Bronchial epithelial cell (primary cell): ENCODE data around the gene CPNE4. TPM values are rescaled to one million over a fixed set of nuclear protein-coding genes. Genes with fewer than 3 reads are reported as not detected.
A peak's percentile ranks its signal among the peaks of the same experiment; 100 is the strongest.

Experiments used
- DNase-seq: peaks from one replicate; pipeline ENCODE4 v3.0.0-alpha.2; 2010; ENCODE audit warnings: low read depth
- FAIRE-seq: peaks from 2 replicates; lab custom pipeline; 2011; peaks lifted over from hg19 to GRCh38; lab: Jason Lieb, UNC
- H3K27me3 ChIP-seq: 2 replicates; pipeline ENCODE4 v1.5.1; 2011; ENCODE audit warnings: low read length; ENCODE audit not compliant: control insufficient read depth, insufficient read depth
- H3K36me3 ChIP-seq: 2 replicates; pipeline ENCODE4 v1.5.1; 2011; ENCODE audit warnings: low read length; ENCODE audit not compliant: control insufficient read depth, insufficient read depth
- H3K4me3 ChIP-seq: 2 replicates; pipeline ENCODE4 v1.5.1; 2011; ENCODE audit warnings: mild to moderate bottlenecking, low read depth, low read length, control low read depth
- total RNA-seq: library from RNA; depleted of rRNA; stranded (reverse); fragments of >200 nt; gene quantifications from 2 replicates; pipeline ENCODE4 v1.2.1, GENCODE V29; 2014
- TF ChIP-seq, protein P1 (sequence below): IDR thresholded peaks from 2 replicates; pipeline ENCODE4 v1.5.1; 2011; ENCODE audit warnings: mild to moderate bottlenecking, moderate library complexity, low read length, control low read depth, inconsistent platforms; ENCODE audit not compliant: insufficient read depth, severe bottlenecking

CPNE4 gene
- total RNA-seq, 1 donor from 2014 or later, result under 0.01 TPM

DNA sequence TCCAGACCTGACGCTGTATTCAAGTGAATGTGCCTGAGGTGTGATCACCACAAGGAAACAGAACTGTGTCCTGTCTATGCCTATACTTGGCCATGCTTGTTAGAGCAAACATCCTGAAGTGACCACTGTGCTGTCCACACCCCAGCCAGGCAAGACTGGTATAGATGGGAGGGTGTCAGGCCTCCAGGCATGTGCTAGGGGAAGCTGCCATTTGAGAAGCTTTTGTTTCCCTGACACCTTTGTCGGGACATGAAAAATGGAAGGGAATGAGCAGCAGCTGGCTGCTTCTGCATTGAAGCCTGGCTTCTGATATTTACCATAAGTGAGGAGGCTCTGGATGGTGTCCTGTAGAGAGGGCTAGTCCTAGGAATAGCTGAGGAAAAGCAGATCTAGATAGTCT lies 106.2 kb downstream of the CPNE4 start:
- DNase-seq (no peak), FAIRE-seq (no peak)
- Histone ChIP-seq H3K36me3 (no peaks in the 10 kb centered on the region), H3K27me3 (no peaks in the 10 kb centered on the region), H3K4me3 (no peak overlapping the region)
- TF ChIP-seq, protein P1, sequence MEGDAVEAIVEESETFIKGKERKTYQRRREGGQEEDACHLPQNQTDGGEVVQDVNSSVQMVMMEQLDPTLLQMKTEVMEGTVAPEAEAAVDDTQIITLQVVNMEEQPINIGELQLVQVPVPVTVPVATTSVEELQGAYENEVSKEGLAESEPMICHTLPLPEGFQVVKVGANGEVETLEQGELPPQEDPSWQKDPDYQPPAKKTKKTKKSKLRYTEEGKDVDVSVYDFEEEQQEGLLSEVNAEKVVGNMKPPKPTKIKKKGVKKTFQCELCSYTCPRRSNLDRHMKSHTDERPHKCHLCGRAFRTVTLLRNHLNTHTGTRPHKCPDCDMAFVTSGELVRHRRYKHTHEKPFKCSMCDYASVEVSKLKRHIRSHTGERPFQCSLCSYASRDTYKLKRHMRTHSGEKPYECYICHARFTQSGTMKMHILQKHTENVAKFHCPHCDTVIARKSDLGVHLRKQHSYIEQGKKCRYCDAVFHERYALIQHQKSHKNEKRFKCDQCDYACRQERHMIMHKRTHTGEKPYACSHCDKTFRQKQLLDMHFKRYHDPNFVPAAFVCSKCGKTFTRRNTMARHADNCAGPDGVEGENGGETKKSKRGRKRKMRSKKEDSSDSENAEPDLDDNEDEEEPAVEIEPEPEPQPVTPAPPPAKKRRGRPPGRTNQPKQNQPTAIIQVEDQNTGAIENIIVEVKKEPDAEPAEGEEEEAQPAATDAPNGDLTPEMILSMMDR, result no peak

DNA sequence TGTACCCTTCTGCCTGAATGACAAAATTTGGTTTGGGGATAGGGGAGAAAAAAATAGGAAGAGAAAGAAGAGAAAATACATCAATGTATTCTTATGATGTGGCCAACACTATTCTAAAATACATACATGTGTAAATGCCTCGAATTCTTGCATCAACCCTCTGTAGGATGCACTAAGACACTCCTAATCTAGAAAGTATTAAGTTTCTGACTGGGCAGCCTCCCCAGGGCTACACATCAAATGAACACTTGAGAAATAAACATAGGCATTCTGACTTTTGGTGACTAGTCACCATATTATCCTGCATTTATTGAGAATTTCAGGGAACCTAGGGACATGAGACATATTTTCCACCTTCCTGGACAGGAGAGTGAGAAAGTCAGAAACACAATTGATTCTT lies 109.2 kb downstream of the CPNE4 start:
- TF ChIP-seq, protein P1, result no peak
- no peak for FAIRE-seq
- H3K36me3 ChIP-seq, result no peaks in the 10 kb centered on the region
- H3K27me3 ChIP-seq, result no peaks in the 10 kb centered on the region
- no peak overlapping the region for H3K4me3 ChIP-seq
- DNase-seq, result no peak

DNA sequence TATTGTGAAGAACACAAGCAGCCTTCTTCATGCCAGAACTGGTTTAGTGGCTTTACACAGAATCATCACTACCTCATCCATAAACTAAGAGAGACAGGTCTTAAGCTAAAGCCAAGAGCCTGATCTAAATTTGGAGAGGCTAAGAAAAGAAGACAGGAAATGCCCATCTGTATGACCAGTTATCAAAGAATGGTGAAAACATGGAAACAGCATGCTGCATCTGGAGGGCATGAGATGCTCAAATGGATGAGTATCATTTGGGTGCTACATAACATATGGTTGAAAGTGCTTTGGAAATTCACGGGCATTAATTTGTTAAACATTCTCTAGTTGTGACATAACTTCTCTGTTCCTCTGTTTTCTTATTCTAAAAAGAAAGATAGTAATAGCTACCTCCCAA lies 112.5 kb downstream of the CPNE4 start:
- TF ChIP-seq, protein P1, result no peak
- Histone ChIP-seq H3K36me3 (no peaks in the 10 kb centered on the region), H3K27me3 (no peaks in the 10 kb centered on the region), H3K4me3 (no peak overlapping the region)
- FAIRE-seq (no peak), DNase-seq (no peak)

DNA sequence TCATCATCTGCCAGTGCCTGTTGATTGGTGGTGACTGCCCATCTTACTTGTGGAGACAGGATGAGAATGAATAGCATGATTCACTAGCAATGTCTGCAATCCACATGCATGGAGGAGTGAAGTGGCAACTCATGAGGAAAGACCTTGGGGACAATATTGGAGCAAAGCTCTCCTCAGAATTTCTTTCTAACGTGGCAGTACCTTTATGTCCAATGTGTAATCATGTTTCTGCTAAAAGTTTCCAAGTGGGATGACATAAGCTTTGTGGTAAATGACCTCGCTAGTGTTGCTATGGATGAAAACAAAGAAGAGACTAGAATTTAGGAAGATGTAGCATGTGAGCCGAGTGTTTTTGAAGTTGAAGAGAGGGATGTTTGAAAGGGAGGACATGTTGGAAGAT lies 117.8 kb downstream of the CPNE4 start:
- FAIRE-seq (no peak), DNase-seq (peak; percentile 37)
- H3K27me3 ChIP-seq, result no peaks in the 10 kb centered on the region
- TF ChIP-seq, protein P1, result no peak
- H3K4me3 ChIP-seq, result no peak overlapping the region
- H3K36me3 ChIP-seq, result no peaks in the 10 kb centered on the region

DNA sequence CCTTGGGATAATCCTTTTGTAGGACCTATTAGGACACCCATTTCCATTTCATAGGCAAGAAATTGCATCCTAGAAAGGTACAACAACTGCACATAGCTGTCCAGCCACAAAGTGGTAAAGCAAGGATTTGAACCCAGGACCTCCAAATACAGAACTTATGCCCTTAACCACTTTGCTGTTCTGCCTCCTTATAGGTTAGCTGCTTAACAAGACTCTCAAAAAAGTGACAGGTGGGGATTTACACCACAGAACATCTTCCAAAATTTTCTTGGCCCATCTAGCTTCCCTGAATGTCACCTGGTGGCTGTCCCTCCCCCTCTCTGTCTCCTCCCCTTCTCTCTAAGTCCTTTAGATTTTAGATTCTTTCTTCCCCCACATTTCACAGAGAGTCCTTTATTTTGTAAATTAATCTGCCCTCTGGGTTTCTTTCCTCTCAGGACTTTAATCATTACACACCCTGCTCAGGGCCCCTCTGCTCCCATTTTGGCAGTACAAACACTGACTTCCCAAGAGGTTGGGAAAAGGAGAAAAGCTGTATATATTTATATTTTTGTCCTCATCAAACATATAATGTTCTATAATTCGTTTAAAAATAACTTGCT lies 120.6 kb downstream of the CPNE4 start:
- no peak for FAIRE-seq
- TF ChIP-seq, protein P1, result no peak

DNA sequence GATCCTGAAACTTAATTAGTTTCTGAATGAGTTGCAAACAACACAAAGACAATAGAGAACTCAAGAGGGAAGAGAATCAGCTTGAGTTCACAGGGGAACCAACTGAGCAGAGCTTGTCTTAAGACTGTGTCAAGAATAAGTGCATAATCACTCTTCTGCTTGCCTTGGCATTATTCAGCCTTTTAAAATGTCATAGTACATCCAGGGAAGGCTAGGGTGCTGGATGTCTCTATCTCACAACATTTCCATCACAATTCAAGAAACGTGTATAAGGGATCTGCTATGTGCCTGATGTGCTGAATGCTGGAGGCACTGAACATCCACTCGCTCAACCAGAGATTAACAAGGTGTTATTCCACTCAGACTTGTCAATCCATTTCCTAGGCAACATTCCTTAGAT lies 122.6 kb downstream of the CPNE4 start:
- FAIRE-seq, result no peak
- Histone ChIP-seq H3K36me3 (no peaks in the 10 kb centered on the region), H3K4me3 (no peak overlapping the region), H3K27me3 (no peaks in the 10 kb centered on the region)
- TF ChIP-seq, protein P1, result no peak
- DNase-seq, result no peak

More for the DNA sequence above, 120.6 kb downstream of the CPNE4 start:
- Histone ChIP-seq H3K27me3 (no peaks in the 10 kb centered on the region), H3K4me3 (no peak overlapping the region), H3K36me3 (no peaks in the 10 kb centered on the region)
- no peak for DNase-seq
